Thoracic aorta (tissue), 2 donors: Measurements from ENCODE around the gene IGDCC3. TPM values are rescaled to one million over a fixed set of nuclear protein-coding genes. Genes with fewer than 3 reads are reported as not detected.

Experiments used
- ATAC-seq: fragments of 150-250 bp; one replicate; pipeline ENCODE4 v1.8.0; 2017; ENCODE audit warnings: low read depth; ENCODE audit not compliant: insufficient number of reproducible peaks, low FRiP score
- DNase-seq: peaks from one replicate; pipeline ENCODE4 v3.0.0-alpha.2; 2020; ENCODE audit warnings: low spot score
- H3K27ac ChIP-seq, 2 donors: fragments of 200-600 bp; sonication (generic); 1 replicate in 1 of 2; 2 replicates in 1 of 2; pipeline ENCODE4 v1.5.1; 2016; ENCODE audit warnings: mild to moderate bottlenecking in 2 of 2, moderate library complexity in 2 of 2
- H3K27me3 ChIP-seq: fragments of 200-600 bp; sonication (generic); replicated peaks from 2 replicates; pipeline ENCODE4 v1.6.0; 2016; ENCODE audit warnings: mild to moderate bottlenecking; ENCODE audit not compliant: insufficient read depth
- H3K36me3 ChIP-seq: fragments of 200-600 bp; sonication (generic); one replicate; pipeline ENCODE4 v1.5.1; 2016
- H3K4me1 ChIP-seq, 2 donors: fragments of 200-600 bp; sonication (generic); 1 replicate in 1 of 2; 2 replicates in 1 of 2; pipeline versions ENCODE4 v1.5.1 to v1.6.0; 2016; ENCODE audit warnings: low read depth in 2 of 2, mild to moderate bottlenecking in 1 of 2; ENCODE audit not compliant: control insufficient read depth in 1 of 2
- H3K4me3 ChIP-seq: fragments of 200-600 bp; sonication (generic); 2 replicates; pipeline ENCODE4 v1.5.1; 2016; ENCODE audit warnings: mild to moderate bottlenecking
- H3K9me3 ChIP-seq: fragments of 200-600 bp; sonication (generic); 2 replicates; pipeline ENCODE4 v1.5.1; 2016
- total RNA-seq, 2 donors: library from RNA; depleted of rRNA; stranded (reverse); fragments of >200 nt; gene quantifications; one replicate each; pipeline versions ENCODE4 v1.1.0 to v1.2.3, GENCODE V29; 2016
- TF ChIP-seq, protein P1 (sequence below): fragments of 200-600 bp; sonication (generic); IDR thresholded peaks from one replicate; pipeline ENCODE4 v1.5.1; 2019; ENCODE audit warnings: antibody characterized with exemption

The IGDCC3 gene
- total RNA-seq, 2 donors from 2014 or later, result not detected

DNA sequence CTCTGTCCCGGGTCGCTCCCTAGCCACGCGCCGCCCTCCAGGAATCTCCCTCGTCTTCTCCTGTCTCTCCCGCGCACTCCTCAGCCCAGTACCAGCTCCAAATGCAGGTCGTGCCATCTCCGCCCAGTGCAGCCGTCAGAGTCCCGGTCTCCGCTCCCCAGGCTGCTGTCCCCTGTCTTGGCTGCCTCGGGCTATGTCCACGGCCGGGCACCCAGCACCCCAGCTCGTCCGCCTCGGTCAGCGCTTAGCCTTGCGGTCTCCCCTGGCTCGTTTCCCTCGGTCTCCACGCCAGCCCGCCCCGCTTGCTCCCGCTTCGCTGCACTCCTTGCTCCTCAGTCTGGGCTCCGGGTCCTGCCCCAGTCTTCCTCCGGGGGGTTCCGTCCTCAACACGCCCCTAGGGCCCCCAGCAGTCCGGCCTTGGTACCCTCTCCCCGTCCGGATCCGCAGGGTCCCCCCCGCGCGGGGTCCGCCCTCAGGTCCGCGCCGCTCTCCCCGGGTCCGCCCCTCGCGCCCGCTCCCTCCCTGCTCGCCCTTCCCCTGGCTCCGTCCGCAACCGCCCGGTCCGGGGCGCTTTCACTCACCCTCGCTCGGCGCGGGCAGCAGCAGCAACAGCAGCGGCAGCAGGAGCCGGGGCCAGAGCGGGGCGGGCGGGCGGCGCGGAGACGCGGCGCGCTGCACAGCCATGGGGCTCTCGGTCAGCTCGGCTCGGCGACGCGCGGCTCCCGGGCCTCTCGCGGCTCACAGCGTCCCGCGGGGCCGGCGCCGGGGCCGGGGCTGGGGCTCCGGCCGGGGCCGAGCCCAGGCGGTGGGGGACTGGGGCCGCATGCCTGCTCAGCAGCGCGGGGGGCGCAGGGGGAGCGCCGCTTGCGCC, 462 bp downstream of the IGDCC3 start:
- peaks cover 2 to 9% of the 10 kb centered on the region in 2 donors for H3K4me1 ChIP-seq
- no peaks in the 10 kb centered on the region for H3K9me3 ChIP-seq
- no peaks in the 10 kb centered on the region for H3K36me3 ChIP-seq
- no peaks in the 10 kb centered on the region for H3K27me3 ChIP-seq
- DNase-seq (no peak), ATAC-seq (no peak)
- H3K4me3 ChIP-seq, result peak overlapping the region; percentile 76
- no peak overlapping the region for H3K27ac ChIP-seq
- TF ChIP-seq, protein P1, sequence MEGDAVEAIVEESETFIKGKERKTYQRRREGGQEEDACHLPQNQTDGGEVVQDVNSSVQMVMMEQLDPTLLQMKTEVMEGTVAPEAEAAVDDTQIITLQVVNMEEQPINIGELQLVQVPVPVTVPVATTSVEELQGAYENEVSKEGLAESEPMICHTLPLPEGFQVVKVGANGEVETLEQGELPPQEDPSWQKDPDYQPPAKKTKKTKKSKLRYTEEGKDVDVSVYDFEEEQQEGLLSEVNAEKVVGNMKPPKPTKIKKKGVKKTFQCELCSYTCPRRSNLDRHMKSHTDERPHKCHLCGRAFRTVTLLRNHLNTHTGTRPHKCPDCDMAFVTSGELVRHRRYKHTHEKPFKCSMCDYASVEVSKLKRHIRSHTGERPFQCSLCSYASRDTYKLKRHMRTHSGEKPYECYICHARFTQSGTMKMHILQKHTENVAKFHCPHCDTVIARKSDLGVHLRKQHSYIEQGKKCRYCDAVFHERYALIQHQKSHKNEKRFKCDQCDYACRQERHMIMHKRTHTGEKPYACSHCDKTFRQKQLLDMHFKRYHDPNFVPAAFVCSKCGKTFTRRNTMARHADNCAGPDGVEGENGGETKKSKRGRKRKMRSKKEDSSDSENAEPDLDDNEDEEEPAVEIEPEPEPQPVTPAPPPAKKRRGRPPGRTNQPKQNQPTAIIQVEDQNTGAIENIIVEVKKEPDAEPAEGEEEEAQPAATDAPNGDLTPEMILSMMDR, result no peak

DNA sequence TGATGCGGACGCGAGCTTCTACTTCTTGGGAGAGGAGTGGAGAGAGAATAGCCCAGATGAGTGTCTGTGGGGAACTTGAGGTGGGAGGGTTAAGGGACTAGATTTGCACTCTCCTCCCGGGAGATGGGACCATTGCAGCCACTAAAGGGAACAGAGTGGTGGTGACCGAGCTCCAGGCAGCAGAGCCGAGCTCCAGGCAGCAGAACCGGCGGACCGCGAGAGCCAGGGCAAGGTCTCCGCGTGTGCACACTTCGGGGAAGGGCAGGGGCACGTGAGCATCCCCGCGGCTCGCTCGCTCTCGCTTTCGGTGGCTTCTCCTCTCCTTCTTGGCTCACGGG, 1.1 kb downstream of the IGDCC3 start:
- Histone ChIP-seq H3K27me3 (no peaks in the 10 kb centered on the region), H3K9me3 (no peaks in the 10 kb centered on the region), H3K27ac (no peak overlapping the region), H3K4me3 (peak overlapping the region; percentile 76), H3K4me1 (peaks cover 2 to 9% of the 10 kb centered on the region in 2 donors), H3K36me3 (no peaks in the 10 kb centered on the region)
- TF ChIP-seq, protein P1, result no peak
- ATAC-seq (no peak), DNase-seq (no peak)

GRCh38 chr15:65375871-65376607, 1.8 kb downstream of the IGDCC3 start:
- ATAC-seq (no peak), DNase-seq (no peak)
- Histone ChIP-seq H3K4me3 (no peak overlapping the region), H3K27me3 (no peaks in the 10 kb centered on the region), H3K27ac (no peak overlapping the region), H3K36me3 (no peaks in the 10 kb centered on the region), H3K4me1 (peaks cover 2 to 9% of the 10 kb centered on the region in 2 donors), H3K9me3 (no peaks in the 10 kb centered on the region)
- TF ChIP-seq, protein P1, result no peak

GRCh38 chr15:65374821-65375401, 2.9 kb downstream of the IGDCC3 start:
- ATAC-seq (no peak), DNase-seq (no peak)
- Histone ChIP-seq H3K27me3 (no peaks in the 10 kb centered on the region), H3K36me3 (no peaks in the 10 kb centered on the region), H3K4me1 (peaks cover 2 to 9% of the 10 kb centered on the region in 2 donors), H3K27ac (no peak overlapping the region), H3K9me3 (no peaks in the 10 kb centered on the region), H3K4me3 (no peak overlapping the region)
- TF ChIP-seq, protein P1, result no peak

- Histone ChIP-seq H3K27ac (no peak overlapping the region), H3K4me1 (peaks cover 2 to 9% of the 10 kb centered on the region in 2 donors), H3K36me3 (no peaks in the 10 kb centered on the region), H3K27me3 (no peaks in the 10 kb centered on the region), H3K4me3 (no peak overlapping the region), H3K9me3 (no peaks in the 10 kb centered on the region)
- DNase-seq (no peak), ATAC-seq (no peak)
- TF ChIP-seq, protein P1, result no peak
Observed at GRCh38 chr15:65374334-65374733, 3.5 kb downstream of the IGDCC3 start.
